Inflammatory macrophage treated with lipopolysaccharide for 4 hours (primary cell): Measurements from ENCODE around the gene PPM1M.

Source experiments
- DNase-seq: peaks from one replicate; pipeline ENCODE4 v3.0.0-alpha.2; 2020

PPM1M gene

GRCh38 chr3:52216585-52217408, 28.8 kb upstream of the PPM1M start:
- no peak for DNase-seq

- DNase-seq: no peak
Measured at GRCh38 chr3:52217409-52217805, 28.2 kb upstream of the PPM1M start.

GRCh38 chr3:52218026-52218425, 27.5 kb upstream of the PPM1M start:
- no peak for DNase-seq

GRCh38 chr3:52218454-52218853, 27.1 kb upstream of the PPM1M start:
- no peak for DNase-seq

GRCh38 chr3:52218937-52219650, 26.5 kb upstream of the PPM1M start:
- DNase-seq: no peak

- peak; percentile 74 for DNase-seq
Measured at GRCh38 chr3:52220380-52221026, 25.1 kb upstream of the PPM1M start.

- no peak for DNase-seq
Measured at GRCh38 chr3:52221141-52221562, 24.4 kb upstream of the PPM1M start.

- no peak for DNase-seq
Measured at GRCh38 chr3:52221563-52222318, 23.8 kb upstream of the PPM1M start.

GRCh38 chr3:52222319-52223221, 23.0 kb upstream of the PPM1M start:
- DNase-seq: no peak

- DNase-seq: no peak
Measured at GRCh38 chr3:52223449-52224408, 21.8 kb upstream of the PPM1M start.

- DNase-seq: peak; percentile 62
Measured at GRCh38 chr3:52225452-52226228, 19.9 kb upstream of the PPM1M start, which contains the start of gene TLR9. TSS of gene TLR9 (minus strand) at chr3:52225645. CDS start at chr3:52225529, 116 bp downstream.

- DNase-seq: no peak
Measured at GRCh38 chr3:52226229-52226817, 19.2 kb upstream of the PPM1M start.

- no peak for DNase-seq
Measured at GRCh38 chr3:52227117-52227516, 18.4 kb upstream of the PPM1M start.

GRCh38 chr3:52227766-52228165, 17.8 kb upstream of the PPM1M start:
- DNase-seq: no peak

GRCh38 chr3:52228266-52228665, 17.3 kb upstream of the PPM1M start:
- no peak for DNase-seq

- no peak for DNase-seq
Measured at GRCh38 chr3:52228751-52229291, 16.7 kb upstream of the PPM1M start.

- no peak for DNase-seq
Measured at GRCh38 chr3:52229656-52230055, 15.9 kb upstream of the PPM1M start.

GRCh38 chr3:52230461-52230860, 15.1 kb upstream of the PPM1M start:
- DNase-seq: no peak

GRCh38 chr3:52230889-52231499, 14.6 kb upstream of the PPM1M start:
- no peak for DNase-seq
